ENCODE data around the gene CERCAM. TPM values are rescaled to one million over a fixed set of nuclear protein-coding genes. Genes with fewer than 3 reads are reported as not detected.
"Not testable (repeated sequence)": the region's sequence is repeated elsewhere in the genome, so short reads cannot be mapped to it uniquely, and the experiment has no call there.

CERCAM gene
- total RNA-seq, 1 donor from 2014 or later = 14.0 TPM

GRCh38 chr9:128416014-128416413, 4.6 kb upstream of the CERCAM start:
- DNase-seq (no peak), ATAC-seq (no peak)
- TF ChIP-seq, protein P1, sequence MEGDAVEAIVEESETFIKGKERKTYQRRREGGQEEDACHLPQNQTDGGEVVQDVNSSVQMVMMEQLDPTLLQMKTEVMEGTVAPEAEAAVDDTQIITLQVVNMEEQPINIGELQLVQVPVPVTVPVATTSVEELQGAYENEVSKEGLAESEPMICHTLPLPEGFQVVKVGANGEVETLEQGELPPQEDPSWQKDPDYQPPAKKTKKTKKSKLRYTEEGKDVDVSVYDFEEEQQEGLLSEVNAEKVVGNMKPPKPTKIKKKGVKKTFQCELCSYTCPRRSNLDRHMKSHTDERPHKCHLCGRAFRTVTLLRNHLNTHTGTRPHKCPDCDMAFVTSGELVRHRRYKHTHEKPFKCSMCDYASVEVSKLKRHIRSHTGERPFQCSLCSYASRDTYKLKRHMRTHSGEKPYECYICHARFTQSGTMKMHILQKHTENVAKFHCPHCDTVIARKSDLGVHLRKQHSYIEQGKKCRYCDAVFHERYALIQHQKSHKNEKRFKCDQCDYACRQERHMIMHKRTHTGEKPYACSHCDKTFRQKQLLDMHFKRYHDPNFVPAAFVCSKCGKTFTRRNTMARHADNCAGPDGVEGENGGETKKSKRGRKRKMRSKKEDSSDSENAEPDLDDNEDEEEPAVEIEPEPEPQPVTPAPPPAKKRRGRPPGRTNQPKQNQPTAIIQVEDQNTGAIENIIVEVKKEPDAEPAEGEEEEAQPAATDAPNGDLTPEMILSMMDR (IDR thresholded peaks at IDR 0.05) = no peak
- Histone ChIP-seq H3K27me3 (peaks cover 14% of the 10 kb centered on the region), H3K4me1 (peaks cover 14% of the 10 kb centered on the region), H3K27ac (no peak overlapping the region), H3K4me3 (no peak overlapping the region), H3K36me3 (no peaks in the 10 kb centered on the region), H3K9me3 (no peaks in the 10 kb centered on the region)
- intact Hi-C loops (cut with DNase I) = no loop called here

DNA sequence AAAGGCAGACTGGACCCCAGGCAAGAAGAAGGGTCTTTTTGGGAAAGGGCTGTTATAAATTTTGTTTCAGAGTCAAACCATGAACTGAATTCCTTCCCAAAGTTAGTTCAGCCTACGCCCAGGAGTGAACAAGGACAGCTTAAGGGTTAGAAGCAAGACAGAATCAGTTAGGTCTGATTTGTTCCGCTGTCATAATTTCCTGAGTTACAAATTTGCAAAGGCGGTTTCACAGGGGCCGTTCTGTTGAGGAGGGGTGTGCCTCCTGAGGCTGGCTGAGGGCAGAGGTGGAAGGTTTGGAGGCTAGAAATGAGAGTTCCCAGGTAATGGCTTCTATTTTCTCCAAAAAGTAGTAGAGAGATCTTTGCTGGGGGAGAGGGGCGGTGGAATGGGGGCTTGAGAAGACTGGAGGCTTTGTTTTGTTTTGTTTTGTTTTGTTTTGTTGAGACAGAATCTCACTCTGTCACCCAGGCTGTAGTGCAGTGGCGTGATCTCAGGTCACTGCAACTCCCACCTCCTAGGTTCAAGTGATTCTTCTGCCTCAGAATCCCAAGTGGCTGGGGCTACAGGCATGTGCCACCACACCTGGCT, 4.1 kb upstream of the CERCAM start:
- H3K9me3 ChIP-seq = no peaks in the 10 kb centered on the region
- H3K36me3 ChIP-seq = no peaks in the 10 kb centered on the region
- DNase-seq = no peak
- TF ChIP-seq, protein P1 (IDR thresholded peaks at IDR 0.05) = no peak
- H3K4me1 ChIP-seq = peaks cover 18% of the 10 kb centered on the region
- peaks cover 14% of the 10 kb centered on the region for H3K27me3 ChIP-seq
- intact Hi-C loops (cut with DNase I) = no loop called here
- no peak overlapping the region for H3K4me3 ChIP-seq
- H3K27ac ChIP-seq = no peak overlapping the region
- ATAC-seq = no peak

DNA sequence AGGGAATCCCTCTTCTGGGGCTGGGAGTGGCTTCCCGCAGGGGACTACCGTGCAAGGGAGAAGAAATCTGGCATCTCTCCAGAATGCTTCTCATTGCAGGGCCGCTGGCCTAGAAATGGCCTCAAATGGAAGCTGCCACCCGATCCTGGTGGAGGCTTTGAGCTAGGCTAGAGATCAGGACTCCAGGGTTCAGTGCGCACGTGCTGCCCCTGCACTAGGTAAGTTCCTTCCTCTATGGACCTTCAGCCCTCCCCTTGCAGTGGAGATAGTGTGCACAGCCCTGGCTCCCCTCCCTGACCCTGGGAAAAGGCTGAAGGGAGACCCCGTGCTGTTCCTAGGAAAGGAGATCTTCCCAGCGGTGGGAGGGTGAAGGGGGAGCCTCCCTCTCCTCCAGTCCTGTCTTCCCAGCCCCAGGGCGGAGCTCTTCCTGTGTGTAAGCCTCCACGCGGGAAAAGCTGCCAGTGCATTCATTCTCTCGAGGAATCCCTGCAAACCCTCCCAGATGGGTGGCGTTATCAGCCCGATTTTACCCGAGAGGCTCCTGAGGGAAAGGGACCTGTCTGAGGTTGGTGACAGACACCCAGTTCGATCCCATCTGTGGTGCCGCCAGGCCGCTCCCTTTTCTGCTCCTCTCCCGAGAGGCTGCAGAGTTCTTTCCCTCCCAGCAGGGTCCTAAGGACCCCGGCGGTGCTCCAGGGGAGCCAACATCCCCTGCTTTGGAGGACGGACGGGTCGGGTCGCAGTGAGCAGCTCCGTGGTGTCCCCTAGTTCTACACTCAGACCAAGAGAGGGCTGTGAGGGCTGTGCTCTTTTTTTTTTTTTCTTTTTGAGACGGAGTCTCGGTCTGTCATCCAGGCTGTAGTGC, 1.4 kb upstream of the CERCAM start:
- H3K4me3 ChIP-seq = peak overlapping the region; percentile 91
- H3K4me1 ChIP-seq = peaks cover 18% of the 10 kb centered on the region
- H3K27ac ChIP-seq = no peak overlapping the region
- TF ChIP-seq, protein P1 (IDR thresholded peaks at IDR 0.05) = no peak
- intact Hi-C loops (cut with DNase I) = no loop called here
- H3K27me3 ChIP-seq = peaks cover 9% of the 10 kb centered on the region
- ATAC-seq = no peak
- H3K9me3 ChIP-seq = no peaks in the 10 kb centered on the region
- no peak for DNase-seq
- no peaks in the 10 kb centered on the region for H3K36me3 ChIP-seq

DNA sequence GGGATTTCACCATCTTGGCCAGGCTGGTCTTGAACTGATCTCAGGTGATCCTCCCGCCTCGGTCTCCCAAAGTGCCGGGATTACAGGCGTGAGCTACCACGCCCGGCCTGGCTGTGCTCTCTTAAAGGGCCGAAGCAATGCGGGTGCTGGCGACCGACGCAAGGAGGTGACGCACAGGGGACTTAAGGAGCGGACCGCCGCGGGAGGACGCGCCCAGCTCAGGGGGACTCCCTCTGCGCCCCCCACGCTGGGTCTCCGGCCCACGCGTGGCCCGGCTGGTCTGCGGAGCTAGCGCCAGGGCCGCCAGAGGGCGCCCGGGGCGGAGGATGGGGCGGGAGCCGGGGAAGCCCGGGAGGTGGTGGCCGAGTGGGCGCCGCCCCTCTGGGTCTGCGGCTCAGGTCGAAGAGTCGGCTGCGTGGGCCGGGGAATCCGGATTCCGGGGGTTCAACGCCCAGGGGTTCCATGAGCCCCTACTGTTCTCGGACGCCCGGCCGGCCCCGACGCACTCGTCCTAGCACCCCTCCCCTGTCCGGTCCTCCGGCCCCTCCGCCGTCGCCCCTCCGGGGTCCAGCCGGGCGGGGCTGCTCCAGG, 502 bp upstream of the CERCAM start:
- intact Hi-C loops (cut with DNase I) = no loop called here
- no peaks in the 10 kb centered on the region for H3K9me3 ChIP-seq
- no peaks in the 10 kb centered on the region for H3K36me3 ChIP-seq
- peaks cover 18% of the 10 kb centered on the region for H3K4me1 ChIP-seq
- H3K27me3 ChIP-seq = peaks cover 8% of the 10 kb centered on the region
- ATAC-seq = peak; percentile 93
- H3K4me3 ChIP-seq = peak overlapping the region; percentile 91
- peak; percentile 87 for DNase-seq
- TF ChIP-seq, protein P1 (IDR thresholded peaks at IDR 0.05) = peak; percentile 89
- H3K27ac ChIP-seq = peak overlapping the region; percentile 65

DNA sequence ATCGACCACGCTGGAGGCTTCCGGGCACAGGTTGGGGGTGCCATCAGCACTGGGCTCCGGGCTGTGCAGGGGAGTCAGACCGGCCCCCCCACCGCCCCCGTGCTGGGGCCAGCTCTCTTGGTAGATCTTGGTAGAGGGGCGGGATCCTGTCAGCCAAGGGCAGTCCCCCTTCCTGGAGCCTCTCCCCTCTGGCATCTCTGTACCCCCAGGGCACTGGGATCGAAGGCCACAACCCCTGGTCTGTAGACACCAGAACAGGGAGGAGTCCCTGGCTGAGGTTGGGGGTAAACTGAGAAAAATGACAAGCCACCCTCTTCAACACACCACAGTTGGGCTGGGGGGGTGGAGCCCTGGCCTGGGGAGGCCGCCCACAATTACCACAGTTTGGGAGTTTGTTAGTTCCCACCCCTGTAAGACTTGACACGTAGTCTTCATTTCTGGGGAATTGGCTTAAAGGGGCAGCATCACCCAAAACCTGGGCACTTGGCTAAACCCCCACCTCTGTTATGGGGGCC, 882 bp downstream of the CERCAM start:
- peak overlapping the region; percentile 91 for H3K4me3 ChIP-seq
- no peaks in the 10 kb centered on the region for H3K27me3 ChIP-seq
- H3K27ac ChIP-seq = peak overlapping the region; percentile 25
- TF ChIP-seq, protein P1 (IDR thresholded peaks at IDR 0.05) = no peak
- intact Hi-C loops (cut with DNase I) = no loop called here
- peaks cover 18% of the 10 kb centered on the region for H3K4me1 ChIP-seq
- DNase-seq = no peak
- ATAC-seq = no peak
- H3K9me3 ChIP-seq = no peaks in the 10 kb centered on the region
- no peaks in the 10 kb centered on the region for H3K36me3 ChIP-seq

- H3K27ac ChIP-seq; H3K27me3 ChIP-seq; H3K36me3 ChIP-seq; ATAC-seq; DNase-seq; H3K9me3 ChIP-seq; intact Hi-C loops (cut with DNase I); H3K4me3 ChIP-seq: not testable (repeated sequence)
- peaks cover 18% of the 10 kb centered on the region for H3K4me1 ChIP-seq
These were observed 1.5 kb downstream of the CERCAM start for GRCh38 chr9:128422022-128422782.

Measured in upper lobe of right lung (tissue), 1 donor.